Suppressor macrophage treated with lipopolysaccharide for 1 hour (primary cell): ENCODE measurements around the gene CEP112.

ENCODE experiments used
- DNase-seq, 3 donors: peaks; one replicate each; pipeline ENCODE4 v3.0.0-alpha.2; 2020 to 2022

CEP112 gene

DNA sequence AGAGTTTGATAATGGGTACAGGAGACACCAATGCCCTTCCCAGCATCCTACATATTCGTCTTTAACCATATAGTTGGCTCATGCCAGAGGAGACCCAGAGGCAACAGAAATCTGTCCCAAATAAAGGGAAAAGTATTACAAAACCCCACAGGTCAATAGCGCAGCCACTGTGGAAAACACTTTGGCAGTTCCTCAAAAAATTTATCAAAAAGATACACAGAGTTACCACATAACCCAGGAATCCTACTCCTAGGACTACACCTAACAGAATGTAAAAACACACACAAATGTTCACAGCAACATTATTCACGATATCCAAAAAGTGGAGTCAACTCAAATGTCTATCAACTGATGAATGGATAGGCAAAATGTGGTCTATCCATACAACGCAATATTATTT is 135.8 kb downstream of the CEP112 start:
- DNase-seq: no peak

DNA sequence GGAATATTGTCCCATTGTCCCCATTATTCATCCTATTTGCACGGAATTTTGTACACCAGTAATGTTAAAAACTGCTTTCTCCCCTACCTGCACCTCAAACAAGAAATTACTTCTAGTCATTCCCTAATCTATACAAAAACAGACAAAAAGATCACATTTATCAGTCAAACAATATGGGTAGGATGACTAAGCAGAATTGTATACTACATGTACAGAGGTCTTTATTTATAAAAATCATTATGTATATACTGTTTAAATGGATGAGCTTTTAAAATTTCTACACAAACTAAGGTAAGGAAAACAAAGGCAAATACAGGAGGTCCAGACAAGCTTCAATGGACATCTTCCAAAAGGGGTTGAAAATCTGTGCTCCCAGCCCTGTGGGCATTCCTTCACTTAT is 137.7 kb downstream of the CEP112 start:
- no peak for DNase-seq

GRCh38 chr17:66044083-66044482 is 147.8 kb downstream of the CEP112 start:
- DNase-seq: no peak

GRCh38 chr17:66043419-66043818 is 148.5 kb downstream of the CEP112 start:
- no peak for DNase-seq

GRCh38 chr17:66040402-66040801 is 151.5 kb downstream of the CEP112 start:
- no peak for DNase-seq

DNA sequence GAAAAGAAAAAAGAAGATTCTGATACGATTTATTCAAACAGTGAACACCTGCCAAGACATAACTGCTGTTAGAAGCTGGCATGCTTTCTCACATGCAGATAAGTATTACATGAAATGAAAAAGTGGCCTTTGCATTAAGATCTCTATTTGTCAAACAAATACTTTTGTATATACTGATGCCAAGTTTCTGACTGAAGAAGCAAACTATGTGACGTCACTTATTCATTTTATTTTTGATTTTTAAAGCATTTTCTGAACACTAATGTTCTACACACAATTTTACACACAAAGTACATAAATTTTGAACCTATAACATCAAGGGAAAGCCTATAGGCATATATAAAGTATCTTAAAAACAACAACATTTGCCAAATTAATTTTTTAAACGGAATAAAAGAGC is 153.8 kb downstream of the CEP112 start:
- DNase-seq: no peak

- no peak for DNase-seq
These were observed 154.7 kb downstream of the CEP112 start for GRCh38 chr17:66037221-66037620.

GRCh38 chr17:66032082-66032712 is 159.7 kb downstream of the CEP112 start:
- DNase-seq: no peak

GRCh38 chr17:66025551-66025950 is 166.4 kb downstream of the CEP112 start:
- no peak for DNase-seq

DNA sequence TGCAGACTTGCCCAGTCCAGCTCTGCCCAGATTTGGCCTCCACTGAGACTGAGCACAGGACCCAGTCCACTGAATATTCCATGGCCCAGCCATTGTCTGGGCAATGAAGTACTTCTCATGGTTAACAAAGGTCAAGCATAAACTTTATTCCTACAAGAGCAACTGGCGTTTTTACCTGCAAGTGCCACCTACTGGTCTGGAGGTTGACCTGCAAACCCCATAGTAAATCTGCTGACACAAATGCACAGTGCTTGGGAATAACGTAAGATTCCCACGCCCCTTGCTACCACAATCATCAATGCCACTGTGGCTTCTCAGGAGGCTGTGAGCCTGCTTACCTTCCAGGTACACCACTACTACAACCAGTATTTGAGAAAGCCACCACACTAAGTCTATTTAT is 170.2 kb downstream of the CEP112 start:
- no peak for DNase-seq

- DNase-seq: no peak
These were observed 173.1 kb downstream of the CEP112 start for GRCh38 chr17:66018786-66019185.

DNA sequence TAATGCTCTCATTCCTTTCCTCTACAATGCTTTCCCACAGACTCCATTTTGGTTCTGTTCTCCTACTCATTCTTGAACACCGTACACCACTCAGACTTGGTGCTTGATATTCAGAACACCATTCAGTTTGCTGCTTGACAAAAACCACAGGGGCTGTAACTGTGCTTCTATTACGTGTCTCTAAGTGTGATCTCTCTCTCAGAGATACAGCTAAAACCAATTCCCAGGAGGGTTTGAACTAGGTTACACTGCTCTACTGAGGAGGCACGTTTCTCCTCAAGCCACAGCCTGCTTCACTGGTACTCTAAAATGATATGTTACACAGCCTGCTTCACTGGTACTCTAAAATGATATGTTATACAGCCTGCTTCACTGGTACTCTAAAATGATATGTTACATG is 175.7 kb downstream of the CEP112 start:
- DNase-seq: no peak

- no peak for DNase-seq
These were observed 183.3 kb downstream of the CEP112 start for GRCh38 chr17:66008680-66009079.

DNA sequence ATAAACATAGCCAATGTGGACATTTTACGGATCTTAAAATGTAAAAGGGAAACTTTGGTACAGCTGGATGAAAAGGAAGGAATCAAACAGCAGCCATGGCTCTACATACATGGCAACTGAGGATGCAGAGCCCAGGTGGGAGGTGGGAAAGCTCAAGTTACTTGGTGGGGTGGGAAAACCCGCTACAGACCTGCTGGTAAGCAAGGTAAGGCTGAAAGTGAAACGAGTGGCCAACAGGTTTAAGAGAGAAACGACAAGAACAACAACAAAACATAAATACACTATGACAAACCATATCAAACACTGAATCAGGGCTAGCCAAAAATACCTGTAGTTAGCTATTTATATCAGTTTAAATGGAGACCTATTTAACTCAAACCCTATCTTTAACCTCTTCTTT is 185.3 kb downstream of the CEP112 start:
- no peak for DNase-seq

DNA sequence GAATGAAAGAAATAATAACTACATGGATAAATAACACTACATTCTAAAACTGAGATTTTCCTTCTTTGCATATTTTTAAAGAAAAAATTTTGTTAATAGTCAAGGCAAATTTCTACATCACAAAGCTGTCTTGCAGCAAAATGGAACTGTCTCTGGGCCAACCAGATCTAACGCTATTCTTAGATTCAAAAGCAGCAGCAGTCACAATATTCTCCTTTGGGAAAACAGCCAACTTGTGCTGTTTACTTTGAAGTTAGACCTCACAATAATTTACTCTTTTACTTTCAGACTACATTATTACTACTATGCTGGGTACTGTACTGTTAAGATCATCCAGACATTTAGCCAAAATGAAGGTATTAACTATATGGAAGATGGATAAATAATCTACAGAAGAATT is 189.1 kb downstream of the CEP112 start:
- no peak for DNase-seq

DNA sequence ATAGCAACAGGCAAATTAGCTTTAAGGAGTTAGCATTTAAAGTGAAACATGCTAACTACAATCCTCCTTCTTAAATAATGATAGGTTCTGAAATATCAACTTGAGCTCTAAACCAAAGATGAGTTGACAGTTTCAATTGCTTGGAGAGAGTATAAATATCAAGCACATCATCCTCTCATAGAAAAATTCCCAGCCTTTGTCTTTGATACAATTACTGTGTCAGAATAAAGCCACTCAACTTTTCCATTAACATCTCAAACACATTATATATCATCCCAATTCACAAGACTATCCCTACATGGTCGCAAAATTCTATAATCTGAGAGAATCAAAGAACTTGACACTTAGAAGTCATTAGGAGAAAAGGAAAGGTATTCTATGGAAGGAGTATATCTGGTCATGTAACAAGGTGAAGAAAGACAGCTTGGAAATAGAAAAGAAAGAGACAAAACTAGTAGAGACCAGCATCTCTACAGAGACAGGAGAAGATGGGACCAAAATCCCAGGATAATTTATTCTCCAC is 189.8 kb downstream of the CEP112 start:
- no peak for DNase-seq

GRCh38 chr17:66000216-66000615 is 191.7 kb downstream of the CEP112 start:
- DNase-seq: no peak

DNA sequence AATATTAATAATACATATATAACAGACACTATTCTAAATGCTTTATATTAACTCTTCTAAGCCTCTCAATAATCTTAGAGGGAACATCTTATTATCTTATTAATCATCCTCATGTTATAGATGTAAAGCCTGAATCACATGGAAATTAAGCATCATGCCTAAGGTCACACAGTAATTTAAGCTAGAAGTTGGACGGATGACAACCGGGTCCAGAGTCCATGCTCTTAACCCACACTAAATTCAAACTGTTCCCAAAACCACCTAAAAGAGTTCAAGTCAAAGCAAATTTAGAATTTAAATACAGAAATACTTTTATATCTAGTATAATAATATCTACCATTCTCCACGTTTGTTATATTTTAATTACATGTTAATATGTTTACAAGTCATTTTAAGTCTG is 193.3 kb downstream of the CEP112 start:
- no peak for DNase-seq

DNA sequence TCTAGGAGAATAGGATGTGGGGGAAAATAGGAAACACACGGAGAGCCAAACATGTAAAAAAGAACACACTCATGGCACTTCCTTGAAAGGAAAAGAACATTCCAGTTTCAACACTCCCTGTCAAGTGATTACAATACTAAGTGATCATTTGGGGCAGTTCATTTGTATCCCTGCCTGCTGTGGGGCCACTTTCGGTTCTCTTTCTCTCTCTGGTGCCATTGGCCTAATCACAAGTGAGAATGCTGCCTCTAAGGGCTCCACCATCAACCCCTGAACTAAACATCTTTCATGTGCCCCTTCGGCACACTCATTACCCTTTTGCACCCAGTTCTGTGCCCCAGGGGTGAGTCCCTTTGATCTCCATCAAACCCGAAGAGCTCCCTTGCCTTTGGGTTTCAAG is 197.3 kb downstream of the CEP112 start:
- DNase-seq: no peak

DNA sequence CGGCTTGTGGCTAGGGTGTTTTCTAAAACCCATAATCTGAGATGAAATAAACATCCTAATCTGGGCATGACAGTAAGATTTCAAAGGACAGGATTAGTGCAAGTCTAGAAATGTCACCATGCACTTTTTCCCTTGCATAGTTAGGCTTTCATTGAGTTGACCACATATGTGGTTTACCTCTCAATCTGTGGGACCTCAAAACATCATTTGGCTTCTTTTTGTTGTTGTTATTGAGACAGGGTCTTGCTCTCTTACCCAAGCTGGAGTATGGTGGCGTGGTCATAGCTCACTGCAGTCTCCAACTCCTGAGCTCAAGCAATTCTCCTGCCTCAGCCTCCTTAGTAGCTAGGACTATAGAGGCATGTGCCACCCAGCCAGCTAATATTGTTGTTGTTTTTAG is 197.8 kb downstream of the CEP112 start:
- no peak for DNase-seq

DNA sequence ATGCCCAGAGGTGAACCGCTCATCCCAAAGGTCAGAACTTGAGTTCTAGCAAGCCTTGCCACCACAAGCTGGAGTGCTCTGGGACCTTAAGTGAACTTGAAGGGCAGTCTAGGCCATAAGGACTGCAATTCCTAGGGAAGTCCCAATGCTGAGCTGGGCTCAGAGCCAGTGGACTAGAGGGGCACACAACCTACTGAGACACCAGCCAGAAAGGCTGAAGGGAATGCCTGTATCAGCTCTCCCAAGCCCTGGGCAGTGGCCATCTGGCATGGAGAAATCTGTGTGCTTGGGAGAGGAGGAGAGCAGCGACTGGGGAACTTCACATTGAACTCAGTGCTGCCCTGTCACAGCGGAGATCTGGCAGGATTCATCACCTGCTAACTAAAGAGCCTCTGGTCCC is 201.3 kb downstream of the CEP112 start:
- no peak for DNase-seq

DNA sequence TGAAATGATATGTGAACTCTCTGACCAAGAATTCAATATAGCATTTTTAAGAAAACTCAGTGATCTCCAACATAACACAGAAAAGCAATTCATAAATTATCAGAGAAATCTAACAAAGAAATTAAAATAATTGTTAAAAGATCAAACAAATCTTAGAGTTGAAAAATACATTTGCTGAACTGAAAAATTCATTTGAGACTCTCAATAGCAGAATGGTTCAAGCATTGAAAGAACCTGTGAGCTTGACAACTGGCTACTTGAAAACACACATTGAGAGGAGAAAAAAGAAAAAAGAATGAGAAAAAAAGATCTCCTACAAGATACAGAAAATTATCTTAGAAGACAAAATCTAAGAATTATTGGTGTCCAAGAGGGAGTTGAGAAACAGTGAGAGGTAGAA is 203.5 kb downstream of the CEP112 start:
- no peak for DNase-seq

GRCh38 chr17:65987988-65988387 is 203.9 kb downstream of the CEP112 start:
- peak in 2 of 3 donors; percentile 6 to 16 for DNase-seq

- no peak for DNase-seq
These were observed 206.4 kb downstream of the CEP112 start for GRCh38 chr17:65985571-65985970.

GRCh38 chr17:65984299-65984698 is 207.6 kb downstream of the CEP112 start:
- no peak for DNase-seq
